DOHH2 (cell line): ENCODE measurements around the gene KIAA0040.

Experiments used
- H3F3A ChIP-seq: fragments of 200-600 bp; sonication (generic), shearing (Covaris generic); 2 replicates; pipeline ENCODE4 v1.6.0; 2016; ENCODE audit warnings: antibody characterized with exemption, mild to moderate bottlenecking; ENCODE audit not compliant: control insufficient read depth, insufficient read depth
- H3K27ac ChIP-seq: fragments of 200-600 bp; sonication (generic); 2 replicates; pipeline ENCODE4 v1.5.1; 2014; ENCODE audit warnings: low read depth, mild to moderate bottlenecking, low read length, moderate library complexity
- H3K27me3 ChIP-seq: fragments of 200-600 bp; sonication (generic); 2 replicates; pipeline ENCODE4 v1.6.1; 2014; ENCODE audit warnings: mild to moderate bottlenecking, low read length, mixed read lengths; ENCODE audit not compliant: control insufficient read depth
- H3K36me3 ChIP-seq: fragments of 200-600 bp; sonication (generic); 2 replicates; pipeline ENCODE4 v1.6.1; 2014; ENCODE audit warnings: mild to moderate bottlenecking, low read length, moderate library complexity, mixed read lengths; ENCODE audit not compliant: control insufficient read depth
- H3K4me1 ChIP-seq: fragments of 200-600 bp; sonication (generic); 2 replicates; pipeline ENCODE4 v1.6.1; 2014; ENCODE audit warnings: mild to moderate bottlenecking, low read length, mixed read lengths; ENCODE audit not compliant: control insufficient read depth
- H3K4me2 ChIP-seq: fragments of 200-600 bp; sonication (generic); 2 replicates; pipeline ENCODE4 v1.6.0; 2014; ENCODE audit warnings: mild to moderate bottlenecking, low read length, moderate library complexity
- H3K4me3 ChIP-seq: fragments of 200-600 bp; sonication (generic); 2 replicates; pipeline ENCODE4 v1.5.1; 2014; ENCODE audit warnings: mild to moderate bottlenecking, low read length, mixed read lengths
- H3K79me2 ChIP-seq: fragments of 200-600 bp; sonication (generic); 2 replicates; pipeline ENCODE4 v1.6.1; 2014; ENCODE audit warnings: mild to moderate bottlenecking, low read length, mixed read lengths; ENCODE audit not compliant: control insufficient read depth
- H3K9me2 ChIP-seq: fragments of 200-600 bp; sonication (generic); replicated peaks from 2 replicates; pipeline ENCODE4 v1.6.1; 2014; ENCODE audit warnings: mild to moderate bottlenecking, low read length, mixed read lengths; ENCODE audit not compliant: control insufficient read depth
- H3K9me3 ChIP-seq: fragments of 200-600 bp; sonication (generic); 2 replicates; pipeline ENCODE4 v1.6.1; 2014; ENCODE audit warnings: antibody characterized with exemption, low read length, mixed read lengths; ENCODE audit not compliant: control insufficient read depth, insufficient read depth
- H4K20me1 ChIP-seq: fragments of 200-600 bp; sonication (generic); 2 replicates; pipeline ENCODE4 v1.6.0; 2014; ENCODE audit warnings: low read depth, mild to moderate bottlenecking, antibody characterized with exemption, low read length, moderate library complexity; ENCODE audit not compliant: control insufficient read depth, insufficient read depth
- CTCF ChIP-seq: fragments of 200-600 bp; sonication (generic); IDR thresholded peaks from one replicate; pipeline ENCODE4 v1.5.1; 2014; ENCODE audit warnings: antibody characterized with exemption, mild to moderate bottlenecking, low read depth, low read length; ENCODE audit not compliant: poor library complexity, severe bottlenecking
- EZH2phosphoT487 ChIP-seq: fragments of 200-600 bp; sonication (generic); IDR thresholded peaks from 2 replicates; pipeline ENCODE4 v1.6.1; 2017; ENCODE audit warnings: borderline replicate concordance, mild to moderate bottlenecking, antibody characterized with exemption, low read length, moderate library complexity, mixed read lengths

Gene KIAA0040

GRCh38 chr1:175146529-175147213, 45.9 kb downstream of the KIAA0040 start:
- H3K4me1 ChIP-seq, result peaks cover 19% of the 10 kb centered on the region
- H3K9me2 ChIP-seq, result no peaks in the 10 kb centered on the region
- no peaks in the 10 kb centered on the region for H3K36me3 ChIP-seq
- H3K79me2 ChIP-seq, result no peaks in the 10 kb centered on the region
- peaks cover 76% of the 10 kb centered on the region for H3K27me3 ChIP-seq
- H4K20me1 ChIP-seq, result no peaks in the 10 kb centered on the region; the same call in 1 of the 2 replicates
- H3F3A ChIP-seq, result no peaks in the 10 kb centered on the region
- no peak overlapping the region for H3K27ac ChIP-seq
- H3K9me3 ChIP-seq, result no peaks in the 10 kb centered on the region
- no peak overlapping the region for H3K4me3 ChIP-seq
- no peak overlapping the region for H3K4me2 ChIP-seq
- peak; percentile 91 for TF ChIP-seq CTCF
- TF ChIP-seq EZH2phosphoT487, result no peak

GRCh38 chr1:175145899-175146528, 46.6 kb downstream of the KIAA0040 start:
- no peaks in the 10 kb centered on the region for H3K36me3 ChIP-seq
- H3K9me3 ChIP-seq, result no peaks in the 10 kb centered on the region
- H3K4me2 ChIP-seq, result no peak overlapping the region
- no peaks in the 10 kb centered on the region for H3F3A ChIP-seq
- H3K27ac ChIP-seq, result no peak overlapping the region
- H3K79me2 ChIP-seq, result no peaks in the 10 kb centered on the region
- H3K9me2 ChIP-seq, result no peaks in the 10 kb centered on the region
- peaks cover 21% of the 10 kb centered on the region for H3K4me1 ChIP-seq
- TF ChIP-seq CTCF (no peak), EZH2phosphoT487 (no peak)
- no peak overlapping the region for H3K4me3 ChIP-seq
- H3K27me3 ChIP-seq, result peaks cover 76% of the 10 kb centered on the region
- H4K20me1 ChIP-seq, result no peaks in the 10 kb centered on the region; the same call in 1 of the 2 replicates

GRCh38 chr1:175138579-175138978, 54.0 kb downstream of the KIAA0040 start:
- H3K36me3 ChIP-seq, result no peaks in the 10 kb centered on the region
- peaks cover 72% of the 10 kb centered on the region for H3K27me3 ChIP-seq
- H3F3A ChIP-seq, result no peaks in the 10 kb centered on the region
- H3K4me1 ChIP-seq, result peaks cover 15% of the 10 kb centered on the region
- H3K9me2 ChIP-seq, result no peaks in the 10 kb centered on the region
- H3K4me3 ChIP-seq, result no peak overlapping the region
- TF ChIP-seq CTCF (no peak), EZH2phosphoT487 (no peak)
- H4K20me1 ChIP-seq, result peaks cover 3% of the 10 kb centered on the region
- no peak overlapping the region for H3K27ac ChIP-seq
- H3K4me2 ChIP-seq, result no peak overlapping the region
- no peaks in the 10 kb centered on the region for H3K79me2 ChIP-seq
- no peaks in the 10 kb centered on the region for H3K9me3 ChIP-seq
